ENCODE data around the gene FCN1.

- no peak for TF ChIP-seq CTCF (IDR thresholded peaks at IDR 0.05)
- TF ChIP-seq POLR2A (IDR thresholded peaks at IDR 0.05) = no peak
Measured at GRCh38 chr9:134883040-134883782, 34.5 kb downstream of the FCN1 start.
